ENCODE data around the gene LMOD2. TPM values are rescaled to one million over a fixed set of nuclear protein-coding genes. Genes with fewer than 3 reads are reported as not detected.

Gene LMOD2
- total RNA-seq, 1 experiment from 2014 or later: not detected

DNA sequence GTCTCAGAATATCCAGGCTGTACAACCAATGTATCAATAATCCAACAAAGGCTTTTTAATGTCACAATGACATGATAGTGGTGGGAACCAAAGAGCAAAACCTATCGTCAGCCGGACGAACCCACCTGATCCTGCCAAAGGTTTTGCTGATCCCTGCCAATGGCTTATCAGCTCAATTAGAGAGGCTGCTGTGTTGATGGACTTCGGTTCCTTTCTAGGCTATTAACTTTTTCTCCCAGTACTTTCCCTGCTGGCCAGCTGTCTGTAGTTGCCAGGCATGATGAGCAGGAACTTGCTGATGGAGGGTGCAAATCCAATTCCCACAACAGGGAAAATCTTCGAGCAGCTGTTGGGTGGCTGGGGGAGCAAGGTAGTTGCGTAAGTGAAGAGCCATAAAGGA is 2.4 kb downstream of the LMOD2 start:
- Histone ChIP-seq H3K9me2 (ENCODE audit: insufficient read depth) (no peaks in the 10 kb centered on the region; the same call in 1 of the 2 replicates), H4K20me1 (ENCODE audit: insufficient read depth) (no peaks in the 10 kb centered on the region), H3K27ac (ENCODE audit: low read depth, low read length) (no peak overlapping the region), H2AFZ (ENCODE audit: low read depth, low read length, poor library complexity, severe bottlenecking) (no peak overlapping the region), H3K36me3 (ENCODE audit: control insufficient read depth in 1 of 2, insufficient read depth in 2 of 2, low read length in 2 of 2) (no peaks in the 10 kb centered on the region), H3K9ac (ENCODE audit: low read length) (no peak overlapping the region), H3K79me2 (ENCODE audit: insufficient read depth, low read length) (no peaks in the 10 kb centered on the region), H3K9me3 (ENCODE audit: control insufficient read depth in 1 of 2, insufficient read depth in 1 of 2, low read depth in 1 of 2, low read length in 2 of 2) (no peaks in the 10 kb centered on the region), H3K4me3 (replicated peaks in 1 of 2; ENCODE audit: low read depth in 1 of 2, low read length in 2 of 2) (no peak overlapping the region), H3K27me3 (ENCODE audit: insufficient read depth, low read length) (no peaks in the 10 kb centered on the region), H3K4me2 (ENCODE audit: low read length) (no peak overlapping the region), H3K4me1 (ENCODE audit: control insufficient read depth in 1 of 2, insufficient read depth in 2 of 2, low read length in 2 of 2) (no peaks in the 10 kb centered on the region)
- ChIA-PET CTCF (no interaction called here), POLR2A (no interaction called here), RAD21 (ENCODE audit: low non-redundant PET in 1 of 2, low total read pairs in 2 of 2, uncharacterized antibody in 2 of 2, unreplicated experiment in 2 of 2) (no interaction called here)
- ATAC-seq (no peak), DNase-seq (ENCODE audit: low read depth, low spot score) (no peak)
- BruUV-seq (replicated peaks): no TSS peak
- no peak for TF ChIP-seq SP1 (IDR thresholded peaks at IDR 0.05; ENCODE audit: low read depth)
- TF ChIP-seq JUND (IDR thresholded peaks at IDR 0.05): no peak
- TF ChIP-seq ELF1 (IDR thresholded peaks at IDR 0.05; ENCODE audit: borderline replicate concordance, low read depth): no peak
- no peak for TF ChIP-seq CBX3 (IDR thresholded peaks at IDR 0.05; ENCODE audit: low read depth)
- no peak for TF ChIP-seq TCF7L2 (IDR thresholded peaks at IDR 0.05; ENCODE audit: borderline replicate concordance, extremely low read depth, insufficient read depth, insufficient read length)
- no peak for TF ChIP-seq EZH2 (IDR thresholded peaks at IDR 0.05)
- TF ChIP-seq, protein P1, sequence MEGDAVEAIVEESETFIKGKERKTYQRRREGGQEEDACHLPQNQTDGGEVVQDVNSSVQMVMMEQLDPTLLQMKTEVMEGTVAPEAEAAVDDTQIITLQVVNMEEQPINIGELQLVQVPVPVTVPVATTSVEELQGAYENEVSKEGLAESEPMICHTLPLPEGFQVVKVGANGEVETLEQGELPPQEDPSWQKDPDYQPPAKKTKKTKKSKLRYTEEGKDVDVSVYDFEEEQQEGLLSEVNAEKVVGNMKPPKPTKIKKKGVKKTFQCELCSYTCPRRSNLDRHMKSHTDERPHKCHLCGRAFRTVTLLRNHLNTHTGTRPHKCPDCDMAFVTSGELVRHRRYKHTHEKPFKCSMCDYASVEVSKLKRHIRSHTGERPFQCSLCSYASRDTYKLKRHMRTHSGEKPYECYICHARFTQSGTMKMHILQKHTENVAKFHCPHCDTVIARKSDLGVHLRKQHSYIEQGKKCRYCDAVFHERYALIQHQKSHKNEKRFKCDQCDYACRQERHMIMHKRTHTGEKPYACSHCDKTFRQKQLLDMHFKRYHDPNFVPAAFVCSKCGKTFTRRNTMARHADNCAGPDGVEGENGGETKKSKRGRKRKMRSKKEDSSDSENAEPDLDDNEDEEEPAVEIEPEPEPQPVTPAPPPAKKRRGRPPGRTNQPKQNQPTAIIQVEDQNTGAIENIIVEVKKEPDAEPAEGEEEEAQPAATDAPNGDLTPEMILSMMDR (IDR thresholded peaks at IDR 0.05 in 2 of 3, conservative IDR thresholded peaks at IDR 0.05 in 1 of 3; ENCODE audit: borderline replicate concordance in 1 of 3, insufficient read depth in 1 of 3, low read depth in 2 of 3, low read length in 2 of 3): no peak
- no peak for TF ChIP-seq SRF (IDR thresholded peaks at IDR 0.05; ENCODE audit: low read depth)
- no peak for TF ChIP-seq FOSL1 (IDR thresholded peaks at IDR 0.05; ENCODE audit: low read depth)
- TF ChIP-seq ATF3 (IDR thresholded peaks at IDR 0.05): no peak
- TF ChIP-seq, protein P2, sequence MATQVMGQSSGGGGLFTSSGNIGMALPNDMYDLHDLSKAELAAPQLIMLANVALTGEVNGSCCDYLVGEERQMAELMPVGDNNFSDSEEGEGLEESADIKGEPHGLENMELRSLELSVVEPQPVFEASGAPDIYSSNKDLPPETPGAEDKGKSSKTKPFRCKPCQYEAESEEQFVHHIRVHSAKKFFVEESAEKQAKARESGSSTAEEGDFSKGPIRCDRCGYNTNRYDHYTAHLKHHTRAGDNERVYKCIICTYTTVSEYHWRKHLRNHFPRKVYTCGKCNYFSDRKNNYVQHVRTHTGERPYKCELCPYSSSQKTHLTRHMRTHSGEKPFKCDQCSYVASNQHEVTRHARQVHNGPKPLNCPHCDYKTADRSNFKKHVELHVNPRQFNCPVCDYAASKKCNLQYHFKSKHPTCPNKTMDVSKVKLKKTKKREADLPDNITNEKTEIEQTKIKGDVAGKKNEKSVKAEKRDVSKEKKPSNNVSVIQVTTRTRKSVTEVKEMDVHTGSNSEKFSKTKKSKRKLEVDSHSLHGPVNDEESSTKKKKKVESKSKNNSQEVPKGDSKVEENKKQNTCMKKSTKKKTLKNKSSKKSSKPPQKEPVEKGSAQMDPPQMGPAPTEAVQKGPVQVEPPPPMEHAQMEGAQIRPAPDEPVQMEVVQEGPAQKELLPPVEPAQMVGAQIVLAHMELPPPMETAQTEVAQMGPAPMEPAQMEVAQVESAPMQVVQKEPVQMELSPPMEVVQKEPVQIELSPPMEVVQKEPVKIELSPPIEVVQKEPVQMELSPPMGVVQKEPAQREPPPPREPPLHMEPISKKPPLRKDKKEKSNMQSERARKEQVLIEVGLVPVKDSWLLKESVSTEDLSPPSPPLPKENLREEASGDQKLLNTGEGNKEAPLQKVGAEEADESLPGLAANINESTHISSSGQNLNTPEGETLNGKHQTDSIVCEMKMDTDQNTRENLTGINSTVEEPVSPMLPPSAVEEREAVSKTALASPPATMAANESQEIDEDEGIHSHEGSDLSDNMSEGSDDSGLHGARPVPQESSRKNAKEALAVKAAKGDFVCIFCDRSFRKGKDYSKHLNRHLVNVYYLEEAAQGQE (IDR thresholded peaks at IDR 0.05; ENCODE audit: low read depth): no peak
- TF ChIP-seq EZH2phosphoT487 (IDR thresholded peaks at IDR 0.05; ENCODE audit: borderline replicate concordance): no peak
- no peak for TF ChIP-seq YY1 (IDR thresholded peaks at IDR 0.05; ENCODE audit: extremely low read depth, insufficient replicate concordance, low read depth, low read length)
- intact Hi-C loops (cut with micrococcal nuclease): no loop called here

Data from HCT116 (cell line).